GM12891 (cell line): Measurements from ENCODE around the gene SPTBN5. TPM values are rescaled to one million over a fixed set of nuclear protein-coding genes. Genes with fewer than 3 reads are reported as not detected.

Experiments used
- DNase-seq: peaks from one replicate; pipeline ENCODE4 v3.0.0; 2011; ENCODE audit warnings: low spot score; ENCODE audit not compliant: insufficient read length
- FAIRE-seq: peaks from 2 replicates; lab custom pipeline; 2011; peaks lifted over from hg19 to GRCh38; lab: Jason Lieb, UNC
- PAX5 ChIP-seq: IDR thresholded peaks from 2 replicates; pipeline ENCODE4 v1.6.1; 2011; ENCODE audit warnings: low read length, moderate library complexity, mild to moderate bottlenecking; ENCODE audit not compliant: insufficient read depth, severe bottlenecking
- POLR2A ChIP-seq: IDR thresholded peaks from 2 replicates; pipeline ENCODE4 v1.6.1; 2011; ENCODE audit warnings: low read depth, low read length, control low read depth
- POLR2AphosphoS5 ChIP-seq: IDR thresholded peaks from 2 replicates; pipeline ENCODE4 v1.6.1; 2011; ENCODE audit warnings: low read depth, low read length, control low read depth
- POU2F2 ChIP-seq: IDR thresholded peaks from 2 replicates; pipeline ENCODE4 v1.6.1; 2011; ENCODE audit warnings: low read depth, mild to moderate bottlenecking, control low read depth, low read length, moderate library complexity
- SPI1 ChIP-seq: IDR thresholded peaks from 2 replicates; pipeline ENCODE4 v1.6.1; 2011; ENCODE audit warnings: low read depth, low read length, control low read depth
- TAF1 ChIP-seq: IDR thresholded peaks from 2 replicates; pipeline ENCODE4 v1.6.1; 2011; ENCODE audit warnings: low read depth, low read length, control low read depth
- polyA plus RNA-seq: library from polyadenylated mRNA; unstranded; fragments of >200 nt; gene quantifications from one replicate; pipeline ENCODE4 v1.2.1, GENCODE V29; 2012; ENCODE audit warnings: low read depth, missing spikeins, inconsistent platforms; ENCODE audit not compliant: missing spikeins

SPTBN5 gene
- polyA plus RNA-seq: 0.08 TPM

GRCh38 chr15:41893422-41894250, at the start of gene SPTBN5:
TSS of gene SPTBN5 (minus strand) at chr15:41894053. CDS start at chr15:41893497, 556 bp downstream.
- DNase-seq (no peak), FAIRE-seq (no peak)
- no peak for TF ChIP-seq PAX5
- no peak for TF ChIP-seq POU2F2
- no peak for TF ChIP-seq POLR2A
- TF ChIP-seq POLR2AphosphoS5: no peak
- TF ChIP-seq SPI1: no peak
- TF ChIP-seq TAF1: no peak

GRCh38 chr15:41942886-41943285, 49.0 kb upstream of the SPTBN5 start:
- DNase-seq: no peak
- FAIRE-seq: no peak
- TF ChIP-seq POU2F2: no peak
- TF ChIP-seq PAX5: no peak
- TF ChIP-seq TAF1: no peak
- TF ChIP-seq POLR2A: no peak
- no peak for TF ChIP-seq SPI1
- no peak for TF ChIP-seq POLR2AphosphoS5

GRCh38 chr15:41941644-41942415, 48.0 kb upstream of the SPTBN5 start:
- FAIRE-seq: no peak
- no peak for TF ChIP-seq POU2F2
- TF ChIP-seq PAX5: no peak
- no peak for TF ChIP-seq POLR2AphosphoS5
- TF ChIP-seq TAF1: no peak
- TF ChIP-seq SPI1: no peak
- DNase-seq: no peak

GRCh38 chr15:41940441-41940857, 46.6 kb upstream of the SPTBN5 start:
- FAIRE-seq: peak; percentile 5
- no peak for TF ChIP-seq PAX5
- TF ChIP-seq SPI1: no peak
- no peak for TF ChIP-seq POLR2A
- no peak for DNase-seq

- FAIRE-seq (no peak), DNase-seq (no peak)
- no peak for TF ChIP-seq POLR2A
- TF ChIP-seq POLR2AphosphoS5: 0 out of 2 replicates have a peak, but pooled peaks have one; percentile 33
These were observed 46.1 kb upstream of the SPTBN5 start for GRCh38 chr15:41939986-41940385.

- DNase-seq (no peak), FAIRE-seq (no peak)
- TF ChIP-seq POLR2A (no peak), POLR2AphosphoS5 (no peak), SPI1 (no peak), PAX5 (no peak), TAF1 (no peak), POU2F2 (no peak)
These were observed 43.7 kb upstream of the SPTBN5 start for GRCh38 chr15:41937568-41937923.

GRCh38 chr15:41936649-41937567, 43.1 kb upstream of the SPTBN5 start:
- DNase-seq: no peak
- peak; percentile 72 for FAIRE-seq
- TF ChIP-seq POU2F2 (no peak), TAF1 (no peak), POLR2A (peak; percentile 68), POLR2AphosphoS5 (peak; percentile 70), SPI1 (no peak), PAX5 (no peak)

- DNase-seq (no peak), FAIRE-seq (no peak)
- TF ChIP-seq SPI1 (no peak), POLR2A (no peak), PAX5 (no peak), POU2F2 (no peak), TAF1 (no peak), POLR2AphosphoS5 (no peak)
These were observed 42.3 kb upstream of the SPTBN5 start for GRCh38 chr15:41936155-41936554.

GRCh38 chr15:41935566-41936020, 41.7 kb upstream of the SPTBN5 start:
- DNase-seq (no peak), FAIRE-seq (peak; percentile 92)
- no peak for TF ChIP-seq POU2F2
- no peak for TF ChIP-seq POLR2A
- no peak for TF ChIP-seq TAF1
- no peak for TF ChIP-seq POLR2AphosphoS5
- no peak for TF ChIP-seq PAX5
- no peak for TF ChIP-seq SPI1

- FAIRE-seq (peak; percentile 47), DNase-seq (no peak)
- TF ChIP-seq POLR2A (0 out of 2 replicates have a peak, but pooled peaks have one; percentile 57), POU2F2 (no peak), POLR2AphosphoS5 (no peak), SPI1 (peak; percentile 55), PAX5 (no peak), TAF1 (no peak)
These were observed 41.0 kb upstream of the SPTBN5 start for GRCh38 chr15:41934843-41935242.
